ENCODE data around the gene OR52E8.

DNA sequence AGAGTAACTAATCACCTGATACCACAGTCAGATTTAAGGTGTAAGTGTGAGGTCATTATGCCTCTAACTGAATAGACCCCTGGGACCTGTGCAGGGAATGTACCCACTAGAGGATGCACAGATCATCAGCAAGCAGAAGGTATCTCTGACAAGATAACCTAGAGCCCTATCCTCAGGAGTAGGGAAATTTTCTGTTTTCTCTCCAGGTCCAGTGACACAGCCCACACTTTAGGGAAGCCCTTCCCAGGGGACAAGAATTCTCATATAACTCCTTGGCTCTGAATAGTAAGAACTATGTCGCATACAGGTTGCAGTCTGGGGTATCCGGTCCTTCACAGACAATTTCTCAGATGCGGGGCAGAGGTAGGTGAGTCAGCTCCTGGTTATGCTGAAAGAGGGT, 35.4 kb upstream of the OR52E8 start, which contains the start of gene OR52E5:
- TF ChIP-seq, protein P1, sequence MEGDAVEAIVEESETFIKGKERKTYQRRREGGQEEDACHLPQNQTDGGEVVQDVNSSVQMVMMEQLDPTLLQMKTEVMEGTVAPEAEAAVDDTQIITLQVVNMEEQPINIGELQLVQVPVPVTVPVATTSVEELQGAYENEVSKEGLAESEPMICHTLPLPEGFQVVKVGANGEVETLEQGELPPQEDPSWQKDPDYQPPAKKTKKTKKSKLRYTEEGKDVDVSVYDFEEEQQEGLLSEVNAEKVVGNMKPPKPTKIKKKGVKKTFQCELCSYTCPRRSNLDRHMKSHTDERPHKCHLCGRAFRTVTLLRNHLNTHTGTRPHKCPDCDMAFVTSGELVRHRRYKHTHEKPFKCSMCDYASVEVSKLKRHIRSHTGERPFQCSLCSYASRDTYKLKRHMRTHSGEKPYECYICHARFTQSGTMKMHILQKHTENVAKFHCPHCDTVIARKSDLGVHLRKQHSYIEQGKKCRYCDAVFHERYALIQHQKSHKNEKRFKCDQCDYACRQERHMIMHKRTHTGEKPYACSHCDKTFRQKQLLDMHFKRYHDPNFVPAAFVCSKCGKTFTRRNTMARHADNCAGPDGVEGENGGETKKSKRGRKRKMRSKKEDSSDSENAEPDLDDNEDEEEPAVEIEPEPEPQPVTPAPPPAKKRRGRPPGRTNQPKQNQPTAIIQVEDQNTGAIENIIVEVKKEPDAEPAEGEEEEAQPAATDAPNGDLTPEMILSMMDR (conservative IDR thresholded peaks at IDR 0.05; ENCODE audit: low read length) = no peak
- TF ChIP-seq EZH2phosphoT487 (IDR thresholded peaks at IDR 0.05; ENCODE audit: borderline replicate concordance) = no peak

Data from Loucy (cell line).